Bronchial epithelial cell (primary cell): Measurements from ENCODE around the gene CPT1C. TPM values are rescaled to one million over a fixed set of nuclear protein-coding genes. Genes with fewer than 3 reads are reported as not detected.

Experiments used
- DNase-seq: peaks from one replicate; pipeline ENCODE4 v3.0.0-alpha.2; 2010; ENCODE audit warnings: low read depth
- FAIRE-seq: peaks from 2 replicates; lab custom pipeline; 2011; peaks lifted over from hg19 to GRCh38; lab: Jason Lieb, UNC
- H3K27me3 ChIP-seq: 2 replicates; pipeline ENCODE4 v1.5.1; 2011; ENCODE audit warnings: low read length; ENCODE audit not compliant: control insufficient read depth, insufficient read depth
- H3K36me3 ChIP-seq: 2 replicates; pipeline ENCODE4 v1.5.1; 2011; ENCODE audit warnings: low read length; ENCODE audit not compliant: control insufficient read depth, insufficient read depth
- H3K4me3 ChIP-seq: 2 replicates; pipeline ENCODE4 v1.5.1; 2011; ENCODE audit warnings: mild to moderate bottlenecking, low read depth, low read length, control low read depth
- CTCF ChIP-seq: IDR thresholded peaks from 2 replicates; pipeline ENCODE4 v1.5.1; 2011; ENCODE audit warnings: mild to moderate bottlenecking, moderate library complexity, low read length, control low read depth, inconsistent platforms; ENCODE audit not compliant: insufficient read depth, severe bottlenecking
- total RNA-seq: library from RNA; depleted of rRNA; stranded (reverse); fragments of >200 nt; gene quantifications from 2 replicates; pipeline ENCODE4 v1.2.1, GENCODE V29; 2014

CPT1C gene
- total RNA-seq, 1 donor from 2014 or later = 2.4 TPM

DNA sequence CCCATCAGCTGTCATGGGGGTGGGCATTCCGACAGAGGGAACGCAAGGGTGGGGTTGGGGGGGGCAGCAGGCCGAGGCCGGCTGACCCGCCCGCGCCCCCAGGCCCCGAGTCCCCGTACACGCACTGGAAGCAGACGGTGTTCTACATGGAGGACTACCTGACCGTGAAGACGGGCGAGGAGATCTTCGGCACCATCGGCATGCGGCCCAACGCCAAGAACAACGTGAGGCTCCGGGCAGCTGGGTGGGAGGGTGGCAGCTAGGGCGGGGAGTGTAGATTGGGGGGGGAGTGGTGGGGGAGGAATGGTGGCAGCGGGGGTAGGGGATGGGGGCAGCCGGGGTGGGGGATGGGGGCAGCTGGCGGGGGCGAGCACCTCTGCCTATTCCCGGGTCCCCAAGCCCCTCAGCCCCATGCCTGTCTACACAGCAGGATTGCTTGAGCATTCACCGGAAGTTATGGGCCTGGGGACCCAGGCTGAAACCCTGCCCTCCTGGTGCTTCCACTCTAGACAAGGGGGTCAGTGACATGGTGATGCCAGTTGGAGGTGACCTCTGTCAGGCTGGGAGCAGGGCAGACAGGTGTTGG lies 4.3 kb upstream of the CPT1C start:
- Histone ChIP-seq H3K27me3 (no peaks in the 10 kb centered on the region), H3K4me3 (no peak overlapping the region), H3K36me3 (peaks cover 34% of the 10 kb centered on the region)
- FAIRE-seq (no peak), DNase-seq (no peak)
- no peak for TF ChIP-seq CTCF

- Histone ChIP-seq H3K36me3 (peaks cover 30% of the 10 kb centered on the region), H3K4me3 (no peak overlapping the region), H3K27me3 (no peaks in the 10 kb centered on the region)
- no peak for TF ChIP-seq CTCF
- DNase-seq = no peak
- FAIRE-seq = no peak
These were observed 3.8 kb upstream of the CPT1C start for GRCh38 chr19:49687150-49687549.

- Histone ChIP-seq H3K36me3 (peaks cover 26% of the 10 kb centered on the region), H3K27me3 (no peaks in the 10 kb centered on the region), H3K4me3 (no peak overlapping the region)
- no peak for TF ChIP-seq CTCF
- DNase-seq = no peak
- FAIRE-seq = no peak
These were observed 3.2 kb upstream of the CPT1C start for GRCh38 chr19:49687566-49688316.

DNA sequence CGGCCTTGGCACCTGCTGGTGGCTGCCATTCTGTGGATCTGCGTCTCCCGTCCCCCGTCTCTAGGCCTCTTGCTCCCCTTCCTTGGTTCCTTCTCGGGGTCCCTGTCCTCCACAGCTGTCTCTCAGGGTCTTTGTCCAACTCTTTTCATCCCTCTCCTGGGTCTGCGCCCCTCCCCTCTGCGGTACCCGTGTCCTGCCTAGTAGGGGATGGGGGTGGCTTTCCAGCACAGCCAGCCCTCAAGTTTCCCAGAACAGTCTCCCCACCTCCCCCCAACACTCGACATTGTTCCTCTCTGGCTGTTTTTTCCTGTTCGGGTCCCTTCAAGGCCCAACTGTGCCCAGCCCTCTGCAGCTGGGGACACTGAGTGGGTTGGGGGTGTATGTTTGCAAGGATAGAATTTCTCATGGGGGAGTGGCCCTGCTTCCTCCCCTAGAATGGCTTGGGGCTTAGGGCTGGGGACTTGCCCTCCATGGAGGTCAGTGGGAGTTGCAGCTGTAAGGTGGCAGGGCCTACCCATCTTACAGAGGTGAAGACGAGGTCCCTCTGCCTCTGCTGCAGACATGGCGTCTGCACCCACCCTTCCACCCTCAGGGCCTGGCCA lies 2.3 kb upstream of the CPT1C start:
- DNase-seq (no peak), FAIRE-seq (no peak)
- TF ChIP-seq CTCF = no peak
- Histone ChIP-seq H3K27me3 (no peaks in the 10 kb centered on the region), H3K4me3 (no peak overlapping the region), H3K36me3 (peaks cover 26% of the 10 kb centered on the region)

- FAIRE-seq = no peak
- Histone ChIP-seq H3K36me3 (peaks cover 20% of the 10 kb centered on the region), H3K4me3 (peak within 1 kb of the TSS; percentile 36), H3K27me3 (no peaks in the 10 kb centered on the region)
- DNase-seq = peak; percentile 26
- TF ChIP-seq CTCF = peak; percentile 90
These were observed 1.5 kb upstream of the CPT1C start, which contains the start of gene ADM5 for GRCh38 chr19:49689133-49690078. Gene ADM5 (plus strand): TSS chr19:49689594. CDS start chr19:49689838, 244 bp downstream.
